GM21723 (cell line): Measurements from ENCODE around the gene PIP5K1C.

Source experiments
- ATAC-seq: cut with Tn5 transposase; IDR thresholded peaks from one replicate; pipeline ENCODE4 v1.9.1; 2021; ENCODE audit warnings: mild to moderate bottlenecking, moderate library complexity; ENCODE audit not compliant: unreplicated experiment

PIP5K1C gene

GRCh38 chr19:3664879-3665642 is 35.2 kb downstream of the PIP5K1C start:
- no peak for ATAC-seq

DNA sequence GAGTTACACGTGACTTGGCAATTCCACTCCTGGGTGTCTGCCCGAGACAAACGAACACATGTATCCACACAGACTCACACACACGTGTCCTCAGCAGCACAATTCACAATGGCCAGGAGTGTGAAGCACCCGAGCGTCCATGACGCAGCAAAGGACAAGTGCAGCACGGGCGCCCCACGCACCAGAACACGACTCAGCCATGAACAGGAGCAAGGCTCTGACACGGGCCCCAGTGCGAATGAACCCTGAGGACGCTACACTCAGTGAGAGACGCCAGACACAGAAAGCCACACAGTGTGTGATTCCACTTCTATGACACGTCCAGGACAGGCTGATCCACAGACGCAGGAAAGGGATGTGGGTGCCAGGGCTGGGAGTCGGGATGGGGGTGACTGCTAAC is 36.4 kb downstream of the PIP5K1C start:
- no peak for ATAC-seq

DNA sequence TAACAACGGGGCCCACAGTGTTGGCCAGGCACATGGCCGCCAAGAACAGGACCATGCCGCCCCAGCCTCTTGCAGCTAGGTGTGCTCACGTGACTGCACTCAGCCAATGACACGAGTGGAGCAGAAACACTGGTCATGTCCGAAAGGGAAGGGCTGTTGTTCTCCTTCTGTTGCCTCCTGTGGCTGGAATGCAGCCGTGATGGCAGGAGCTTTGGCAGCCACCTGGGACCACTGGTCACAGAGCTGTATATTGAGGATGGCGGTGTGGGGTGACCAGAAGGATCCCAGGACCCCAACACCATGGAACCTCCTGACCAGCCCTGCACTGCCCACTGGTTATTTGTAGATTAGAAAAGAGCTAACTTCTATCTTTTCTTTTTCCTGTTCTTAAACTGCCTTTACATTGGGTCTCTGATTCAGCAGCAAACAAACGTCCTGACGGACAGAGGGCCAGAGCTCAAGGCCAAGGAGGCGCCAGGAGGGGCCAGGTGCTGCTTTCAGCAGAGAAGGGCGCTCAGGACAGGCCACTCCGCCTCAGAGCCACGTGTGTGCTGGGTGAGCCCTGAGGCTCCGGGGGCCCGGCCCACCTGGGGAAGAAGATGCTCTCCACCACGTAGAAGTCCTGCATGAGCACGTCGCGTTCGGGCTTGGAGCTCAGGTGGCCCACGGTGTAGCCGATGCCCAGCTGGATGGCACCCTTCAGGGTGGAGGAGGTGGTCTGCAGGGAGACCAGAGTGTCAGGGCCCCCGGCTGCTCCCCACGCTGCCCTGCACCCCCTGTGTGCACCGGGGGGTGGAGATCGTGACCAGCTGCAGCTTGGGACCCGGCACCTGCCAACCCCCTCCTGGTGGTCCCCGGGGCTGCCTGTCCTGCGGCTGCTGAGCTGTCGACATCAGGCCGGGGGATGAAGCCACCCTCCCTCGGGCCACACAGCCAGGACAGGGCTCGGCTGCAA is 38.7 kb downstream of the PIP5K1C start:
- no peak for ATAC-seq

DNA sequence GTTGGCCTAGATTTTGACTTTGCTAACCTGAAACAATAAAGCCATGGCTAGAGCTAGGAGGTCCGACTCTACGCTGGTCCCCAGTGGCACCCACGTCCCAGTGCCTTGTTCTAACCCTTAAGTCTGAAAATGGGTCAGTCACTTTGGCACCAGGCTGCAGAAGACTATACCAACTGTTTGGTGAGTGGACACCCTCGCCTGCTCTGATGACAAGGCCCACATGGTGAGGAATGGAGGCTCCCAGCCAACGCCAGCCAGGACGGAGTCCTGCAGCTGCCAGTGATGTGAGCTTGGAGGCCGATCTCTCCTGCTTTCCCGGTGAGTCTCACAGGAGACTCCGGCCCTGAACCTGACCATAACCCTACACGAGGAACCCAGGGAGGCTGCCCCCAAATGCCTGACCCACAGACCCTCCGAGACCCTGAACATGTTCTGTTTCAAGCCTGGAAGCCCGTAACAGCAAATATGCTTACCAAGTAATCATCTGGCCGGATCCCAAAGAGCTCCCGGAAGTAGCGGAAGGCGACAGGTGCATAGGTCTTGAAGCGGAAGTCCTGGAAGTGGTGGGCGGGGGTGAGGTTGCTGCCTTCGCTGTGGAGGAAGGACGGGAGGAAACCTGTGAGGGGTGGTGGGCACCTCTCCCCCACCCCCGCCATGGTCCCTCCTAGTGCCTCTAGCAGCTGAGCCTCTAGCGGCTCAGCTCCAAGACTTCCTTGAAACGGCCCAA is 39.6 kb downstream of the PIP5K1C start:
- no peak for ATAC-seq

DNA sequence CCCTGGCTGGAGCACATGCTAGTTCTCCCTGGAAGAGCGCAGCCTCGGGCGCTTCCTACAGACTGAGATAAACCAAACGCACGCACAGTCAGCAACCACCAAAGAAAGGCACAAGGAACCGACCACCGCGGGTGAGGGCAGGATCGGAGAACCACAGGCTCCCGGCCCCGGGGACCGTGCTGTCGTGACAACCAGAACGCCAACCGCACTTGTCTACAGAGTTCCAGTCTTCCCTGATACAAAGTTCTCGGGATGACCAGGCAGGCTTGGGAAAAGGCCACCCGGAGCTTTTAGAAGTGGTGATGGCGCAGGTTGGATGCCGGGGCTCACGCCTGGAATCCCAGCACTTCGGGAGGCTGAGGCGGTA is 40.5 kb downstream of the PIP5K1C start:
- no peak for ATAC-seq

- no peak for ATAC-seq
Observed at GRCh38 chr19:3658870-3659745, 41.2 kb downstream of the PIP5K1C start.

GRCh38 chr19:3658004-3658869 is 42.0 kb downstream of the PIP5K1C start:
- no peak for ATAC-seq

DNA sequence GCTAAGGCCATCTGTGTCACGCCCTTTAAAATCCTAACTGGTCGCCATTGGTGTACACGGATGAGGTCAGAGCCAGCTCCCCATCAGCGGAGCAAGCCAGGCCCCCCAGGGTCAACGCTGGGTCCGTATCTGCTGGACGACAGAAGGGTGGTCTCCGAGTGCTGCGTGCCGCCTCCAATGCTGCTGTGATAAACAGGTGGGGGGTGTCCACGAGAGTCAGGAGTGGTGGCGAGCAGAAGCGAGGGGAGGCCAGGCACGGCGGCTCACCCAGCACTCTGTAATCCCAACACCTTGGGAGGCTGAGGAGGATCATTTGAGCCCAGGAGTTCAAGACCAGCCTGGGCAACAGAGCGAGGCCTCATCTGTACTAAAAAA is 42.9 kb downstream of the PIP5K1C start:
- no peak for ATAC-seq

GRCh38 chr19:3656747-3657394 is 43.4 kb downstream of the PIP5K1C start:
- no peak for ATAC-seq

DNA sequence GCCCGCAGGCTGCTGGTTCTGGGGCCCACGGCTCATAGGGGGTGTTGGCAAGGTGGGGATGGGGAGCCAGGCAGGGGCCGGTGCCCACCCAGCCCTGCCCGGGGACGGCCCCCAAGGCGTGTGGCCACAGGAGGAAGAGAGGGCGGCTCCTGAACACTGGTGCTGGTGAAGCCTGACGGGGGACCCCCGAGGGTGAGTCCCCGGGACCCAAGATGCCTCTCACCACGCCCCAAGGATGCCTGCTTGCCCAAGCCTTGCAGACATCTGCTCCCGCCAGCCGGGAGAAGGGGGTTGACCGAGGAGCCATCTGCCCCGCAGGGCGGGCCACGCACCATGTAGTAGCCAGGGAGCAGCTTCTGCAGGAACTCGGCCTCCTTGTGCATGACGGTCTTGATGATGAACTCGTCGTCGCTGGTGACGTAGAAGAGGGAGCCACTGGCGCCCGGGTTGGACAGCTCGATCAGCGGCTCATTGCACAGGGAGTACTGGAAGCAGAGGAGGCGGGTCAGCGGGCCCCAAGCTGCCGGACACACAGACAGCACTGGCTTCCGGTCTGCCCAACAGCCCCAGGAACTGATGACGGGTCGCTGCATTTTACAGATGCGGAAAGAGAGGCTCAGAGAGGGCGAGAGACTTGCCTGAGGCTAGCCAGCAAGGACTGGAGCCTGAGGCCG is 44.1 kb downstream of the PIP5K1C start:
- no peak for ATAC-seq

- no peak for ATAC-seq
Observed at GRCh38 chr19:3655402-3656072, 44.7 kb downstream of the PIP5K1C start.

- no peak for ATAC-seq
Observed at GRCh38 chr19:3653865-3654513, 46.3 kb downstream of the PIP5K1C start.

GRCh38 chr19:3653081-3653795 is 47.0 kb downstream of the PIP5K1C start:
- ATAC-seq: no peak

DNA sequence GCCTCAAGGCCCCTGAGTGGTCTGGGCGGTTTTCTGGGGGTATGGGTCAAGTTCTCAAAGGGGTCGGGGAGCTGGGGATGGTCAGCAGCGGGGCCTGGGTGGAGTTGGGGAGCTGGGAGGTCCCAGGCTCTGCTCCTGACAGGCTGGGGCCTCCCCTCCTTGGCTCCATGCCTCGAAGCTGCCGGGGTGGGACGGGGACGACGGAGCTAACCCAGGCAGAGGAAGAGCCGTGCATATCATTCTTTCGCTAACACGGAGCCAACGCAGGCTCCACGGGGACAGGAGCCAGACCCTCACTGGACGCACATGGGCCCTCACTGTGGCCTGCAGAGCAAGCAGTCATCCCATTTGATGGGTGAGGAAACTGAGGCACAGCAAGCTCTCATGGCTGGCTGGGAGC is 47.8 kb downstream of the PIP5K1C start:
- no peak for ATAC-seq

DNA sequence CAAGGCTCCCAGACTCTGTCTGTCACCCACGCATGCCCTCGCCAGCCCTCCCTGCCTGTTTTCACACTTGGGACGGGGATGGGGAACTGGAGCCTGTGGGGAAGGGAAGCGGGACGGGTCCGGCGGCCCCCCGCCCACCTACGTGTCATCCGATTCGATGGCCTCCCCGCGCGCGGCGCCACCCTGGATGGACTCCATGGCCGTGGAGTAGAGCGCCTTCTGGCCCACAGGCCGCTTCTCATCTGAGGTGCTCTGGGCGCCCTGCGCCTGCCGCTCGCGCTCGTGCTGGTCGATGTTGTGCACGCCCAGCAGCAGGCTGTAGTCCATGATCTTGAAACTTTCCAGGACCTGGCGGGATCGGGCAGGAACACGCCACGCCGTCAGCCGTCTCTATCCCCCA is 48.6 kb downstream of the PIP5K1C start:
- ATAC-seq: no peak

GRCh38 chr19:3649888-3650287 is 50.4 kb downstream of the PIP5K1C start:
- no peak for ATAC-seq
